ENCODE data around the gene PTPRE. TPM values are rescaled to one million over a fixed set of nuclear protein-coding genes. Genes with fewer than 3 reads are reported as not detected.

The PTPRE gene
- total RNA-seq, 1 experiment from 2014 or later: 0.50 TPM

GRCh38 chr10:127951861-127952574 is 45.1 kb downstream of the PTPRE start:
- no peak for TF ChIP-seq CTCF (IDR thresholded peaks at IDR 0.05; ENCODE audit: insufficient read depth in 1 of 2, low read depth in 1 of 2, low read length in 1 of 2, severe bottlenecking in 1 of 2, unreplicated experiment in 1 of 2)
- Histone ChIP-seq H3K9me3 (0 out of 2 replicates have a peak, but pooled peaks cover 3% of the 10 kb centered on the region), H3K4me3 (ENCODE audit: low read depth, low read length) (no peak overlapping the region), H3K36me3 (ENCODE audit: control insufficient read depth, insufficient read depth, low read length) (no peaks in the 10 kb centered on the region), H3K4me1 (no peaks in the 10 kb centered on the region), H3K27me3 (replicated peaks; ENCODE audit: control insufficient read depth, insufficient read depth, low read length) (no peaks in the 10 kb centered on the region; the same call in 1 of the 2 replicates)
- ChIA-PET POLR2A (no interaction called here), CTCF (no interaction called here)
- no peak for DNase-seq
- no TSS peak for BruUV-seq (replicated peaks)
- intact Hi-C loops (cut with micrococcal nuclease; ENCODE audit: unreplicated experiment): no loop called here
- peaks cover 4% of the 10 kb centered on the region for H3K27me3 Mint-ChIP-seq (ENCODE audit: insufficient read depth, unreplicated experiment)
- H3K4me1 Mint-ChIP-seq (ENCODE audit: low read depth, unreplicated experiment): no peaks in the 10 kb centered on the region
- no peaks in the 10 kb centered on the region for H3K9me3 Mint-ChIP-seq (ENCODE audit: unreplicated experiment)
- H3K36me3 Mint-ChIP-seq (ENCODE audit: insufficient read depth, unreplicated experiment): no peaks in the 10 kb centered on the region
- no peak overlapping the region for H3K27ac Mint-ChIP-seq (ENCODE audit: unreplicated experiment)
- H3K4me3 Mint-ChIP-seq (ENCODE audit: unreplicated experiment): no peak overlapping the region

GRCh38 chr10:127952575-127952869 is 45.6 kb downstream of the PTPRE start:
- Mint-ChIP-seq H3K4me1 (ENCODE audit: low read depth, unreplicated experiment) (no peaks in the 10 kb centered on the region), H3K36me3 (ENCODE audit: insufficient read depth, unreplicated experiment) (no peaks in the 10 kb centered on the region), H3K9me3 (ENCODE audit: unreplicated experiment) (no peaks in the 10 kb centered on the region), H3K4me3 (ENCODE audit: unreplicated experiment) (no peak overlapping the region), H3K27me3 (ENCODE audit: insufficient read depth, unreplicated experiment) (peaks cover 8% of the 10 kb centered on the region), H3K27ac (ENCODE audit: unreplicated experiment) (no peak overlapping the region)
- BruUV-seq (replicated peaks): no TSS peak
- intact Hi-C loops (cut with micrococcal nuclease; ENCODE audit: unreplicated experiment): no loop called here
- ChIA-PET CTCF (no interaction called here), POLR2A (no interaction called here)
- DNase-seq: no peak
- no peaks in the 10 kb centered on the region for H3K4me1 ChIP-seq
- no peak for TF ChIP-seq CTCF (IDR thresholded peaks at IDR 0.05; ENCODE audit: insufficient read depth in 1 of 2, low read depth in 1 of 2, low read length in 1 of 2, severe bottlenecking in 1 of 2, unreplicated experiment in 1 of 2)
- H3K36me3 ChIP-seq (ENCODE audit: control insufficient read depth, insufficient read depth, low read length): no peaks in the 10 kb centered on the region
- peaks cover 3% of the 10 kb centered on the region; the same call in 1 of the 2 replicates for H3K9me3 ChIP-seq
- H3K4me3 ChIP-seq (ENCODE audit: low read depth, low read length): no peak overlapping the region
- no peaks in the 10 kb centered on the region; the same call in 1 of the 2 replicates for H3K27me3 ChIP-seq (replicated peaks; ENCODE audit: control insufficient read depth, insufficient read depth, low read length)

DNA sequence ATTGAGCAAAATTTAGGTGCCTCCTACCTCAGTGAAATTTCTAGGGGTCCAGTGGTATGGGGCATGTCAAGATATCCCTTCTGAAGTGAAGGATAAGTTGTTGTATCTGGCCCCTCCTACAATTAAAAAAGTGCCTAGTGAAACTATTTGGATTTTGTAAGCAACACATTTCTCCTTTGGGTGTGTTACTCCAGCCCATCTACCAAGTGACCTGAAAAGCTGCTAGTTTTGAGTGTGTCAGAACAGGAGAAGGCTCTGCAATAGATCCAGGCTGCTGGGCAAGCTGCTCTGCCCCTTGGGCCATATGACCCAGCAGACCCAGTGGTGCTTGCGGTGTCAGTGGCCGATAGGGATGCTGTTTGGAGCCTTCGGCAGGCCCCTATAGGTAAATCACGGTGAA is 46.0 kb downstream of the PTPRE start:
- H3K27ac Mint-ChIP-seq (ENCODE audit: unreplicated experiment): no peak overlapping the region

More for the DNA sequence above, 46.0 kb downstream of the PTPRE start:
- H3K9me3 ChIP-seq: peaks cover 3% of the 10 kb centered on the region; the same call in 1 of the 2 replicates
- Mint-ChIP-seq H3K9me3 (ENCODE audit: unreplicated experiment) (no peaks in the 10 kb centered on the region), H3K36me3 (ENCODE audit: insufficient read depth, unreplicated experiment) (no peaks in the 10 kb centered on the region), H3K4me1 (ENCODE audit: low read depth, unreplicated experiment) (no peaks in the 10 kb centered on the region), H3K27me3 (ENCODE audit: insufficient read depth, unreplicated experiment) (peaks cover 8% of the 10 kb centered on the region), H3K4me3 (ENCODE audit: unreplicated experiment) (no peak overlapping the region)
- no TSS peak for BruUV-seq (replicated peaks)
- no peak for DNase-seq
- intact Hi-C loops (cut with micrococcal nuclease; ENCODE audit: unreplicated experiment): no loop called here
- no peaks in the 10 kb centered on the region for H3K4me1 ChIP-seq
- no peak overlapping the region for H3K4me3 ChIP-seq (ENCODE audit: low read depth, low read length)
- POLR2A ChIA-PET: no interaction called here
- H3K27me3 ChIP-seq (replicated peaks; ENCODE audit: control insufficient read depth, insufficient read depth, low read length): no peaks in the 10 kb centered on the region; the same call in 1 of the 2 replicates
- CTCF ChIA-PET: no interaction called here
- TF ChIP-seq CTCF (IDR thresholded peaks at IDR 0.05; ENCODE audit: insufficient read depth in 1 of 2, low read depth in 1 of 2, low read length in 1 of 2, severe bottlenecking in 1 of 2, unreplicated experiment in 1 of 2): no peak
- no peaks in the 10 kb centered on the region for H3K36me3 ChIP-seq (ENCODE audit: control insufficient read depth, insufficient read depth, low read length)
